SHP77 (cell line): ENCODE measurements around the gene MAPK1IP1L.
A peak's percentile ranks its signal among the peaks of the same experiment; 100 is the strongest.

Experiments used
- DNase-seq, 2 experiments: peaks; one replicate each; lab custom pipeline; 2025; lab: John Stamatoyannopoulos, UW

The MAPK1IP1L gene

GRCh38 chr14:55097881-55098560 lies 46.6 kb downstream of the MAPK1IP1L start:
- no peak for DNase-seq

DNA sequence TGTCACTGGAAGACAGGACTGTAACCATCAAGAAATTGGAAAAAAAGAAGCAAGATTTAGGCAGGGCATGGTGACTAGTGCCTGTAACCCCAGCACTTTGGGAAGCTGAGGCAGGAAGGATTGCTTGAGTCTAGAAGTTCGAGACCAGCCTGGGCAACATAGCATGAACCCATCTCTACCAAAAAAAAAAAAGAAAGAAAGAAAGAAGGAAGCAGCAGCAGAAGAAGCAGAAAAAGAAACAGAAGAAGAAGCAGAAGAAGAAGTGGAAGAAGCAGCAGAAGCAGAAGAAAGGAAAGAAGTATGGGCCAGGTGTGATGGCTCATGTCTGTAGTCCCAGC lies 47.1 kb downstream of the MAPK1IP1L start:
- no peak for DNase-seq

DNA sequence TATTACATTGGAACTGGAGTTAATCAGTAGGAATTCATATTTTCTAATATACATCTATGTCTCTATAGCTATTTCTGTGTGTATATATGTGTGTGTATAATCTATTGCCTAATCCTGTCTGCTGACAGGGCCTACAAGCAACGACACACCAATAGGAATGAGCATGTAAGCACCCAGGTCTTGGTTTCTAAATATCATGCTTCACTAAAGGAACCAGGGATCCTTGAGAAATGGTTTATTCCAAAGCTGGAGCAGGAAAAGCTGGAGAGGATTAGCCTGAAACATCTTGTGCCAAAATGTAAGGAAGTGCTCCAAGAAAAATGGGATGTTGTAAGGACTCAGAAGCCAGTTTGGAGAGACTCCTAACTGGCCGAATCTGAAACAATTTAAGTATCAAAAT lies 48.3 kb downstream of the MAPK1IP1L start:
- no peak for DNase-seq

GRCh38 chr14:55101698-55102097 lies 50.3 kb downstream of the MAPK1IP1L start:
- DNase-seq = no peak

DNA sequence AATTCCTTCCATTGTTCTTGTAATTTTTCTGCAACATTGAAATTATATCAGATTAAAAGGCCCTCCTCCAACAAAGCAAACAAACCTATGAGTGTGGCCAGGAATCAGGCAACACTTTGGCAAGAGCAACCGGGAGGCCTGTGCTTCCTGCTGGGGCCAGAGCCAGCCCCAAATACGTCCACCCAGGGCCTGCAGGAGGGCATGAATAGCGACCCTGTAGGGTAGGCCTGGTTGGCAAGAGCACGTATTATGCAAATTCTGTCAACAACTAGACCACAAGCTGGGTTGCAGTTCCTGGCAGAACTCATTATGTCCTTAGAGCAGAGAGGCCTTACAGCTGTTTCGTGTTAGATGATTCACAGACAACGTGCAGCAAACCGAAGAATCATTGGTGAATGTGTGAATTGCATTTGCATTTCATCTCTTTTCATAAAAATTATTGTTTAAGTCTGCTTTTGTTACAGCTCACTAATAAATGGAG lies 50.7 kb downstream of the MAPK1IP1L start:
- DNase-seq = peak; percentile 38 to 69

DNA sequence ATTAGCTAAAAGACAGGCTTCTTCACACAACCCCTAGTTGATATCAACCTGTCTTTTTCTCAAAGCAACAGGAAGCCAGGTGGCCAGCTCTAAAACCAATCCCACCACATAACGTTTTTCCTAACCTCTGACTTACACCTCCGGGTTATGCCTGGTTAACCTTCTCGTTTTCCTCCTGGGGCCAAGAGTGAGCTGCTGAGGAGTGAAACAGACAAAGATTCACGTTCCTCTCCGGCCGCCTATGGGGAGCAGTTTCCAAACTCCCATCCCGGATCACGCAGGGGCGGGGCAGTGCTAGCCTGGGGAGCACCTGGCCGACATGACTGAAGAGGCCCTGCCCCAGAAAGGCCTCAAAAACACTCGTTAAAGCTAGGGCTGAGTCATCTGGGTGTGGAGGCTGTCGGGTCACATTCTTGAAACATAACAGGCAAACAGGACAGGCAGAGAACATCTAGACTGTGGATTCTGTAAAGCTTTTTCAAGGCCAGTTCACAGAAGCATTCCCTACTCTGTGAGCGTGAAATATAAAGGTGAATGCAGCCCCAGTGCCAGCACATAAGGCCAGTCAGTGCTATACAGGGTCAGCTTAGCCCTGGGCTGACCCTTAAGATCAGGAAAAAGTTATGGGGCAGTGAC lies 51.7 kb downstream of the MAPK1IP1L start:
- peak; percentile 70 to 80 for DNase-seq

GRCh38 chr14:55103971-55104954 lies 52.8 kb downstream of the MAPK1IP1L start:
- no peak for DNase-seq

- DNase-seq = no peak
Observed at GRCh38 chr14:55105991-55106390, 54.5 kb downstream of the MAPK1IP1L start.

DNA sequence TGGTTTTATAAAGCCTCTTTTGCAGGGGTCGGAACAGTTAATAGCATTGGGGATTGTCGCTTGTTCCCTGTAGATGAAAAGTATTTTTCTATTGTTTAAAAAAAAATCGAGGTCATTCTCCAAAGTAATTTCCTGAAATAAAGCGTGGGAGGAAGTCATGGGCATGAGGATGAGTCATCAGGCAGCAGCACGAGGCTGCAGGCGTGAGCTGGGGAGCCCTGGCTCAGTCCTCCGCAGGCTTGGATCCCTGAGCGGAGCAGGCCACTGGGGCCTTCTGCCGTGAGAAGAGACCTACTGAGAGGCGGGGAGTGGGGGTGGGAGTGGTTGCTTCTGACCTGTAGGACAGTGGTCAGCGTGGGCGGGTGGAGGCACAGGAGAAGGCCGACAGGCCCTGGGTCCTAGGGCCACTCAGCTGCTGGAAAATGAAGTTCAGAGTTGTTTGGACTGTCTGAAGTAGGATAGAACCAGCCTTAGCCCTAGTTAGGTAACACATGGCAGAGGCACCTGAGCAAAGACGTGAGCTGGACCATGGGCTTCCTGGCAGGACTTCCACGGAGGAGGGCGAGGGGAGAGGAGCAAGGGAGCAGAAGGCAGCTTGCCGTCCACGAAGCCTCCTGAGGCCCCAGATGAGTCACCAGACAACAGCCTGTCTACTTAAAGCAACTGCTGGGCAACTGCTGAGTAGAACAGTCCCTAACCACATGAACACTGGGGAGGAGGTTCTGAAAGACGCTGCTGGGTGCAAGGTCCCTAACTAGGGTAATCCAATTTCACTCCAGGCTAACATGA lies 56.5 kb downstream of the MAPK1IP1L start:
- DNase-seq = peak; percentile 34 to 66

- no peak for DNase-seq
Observed at GRCh38 chr14:55109836-55110235, 58.4 kb downstream of the MAPK1IP1L start.

DNA sequence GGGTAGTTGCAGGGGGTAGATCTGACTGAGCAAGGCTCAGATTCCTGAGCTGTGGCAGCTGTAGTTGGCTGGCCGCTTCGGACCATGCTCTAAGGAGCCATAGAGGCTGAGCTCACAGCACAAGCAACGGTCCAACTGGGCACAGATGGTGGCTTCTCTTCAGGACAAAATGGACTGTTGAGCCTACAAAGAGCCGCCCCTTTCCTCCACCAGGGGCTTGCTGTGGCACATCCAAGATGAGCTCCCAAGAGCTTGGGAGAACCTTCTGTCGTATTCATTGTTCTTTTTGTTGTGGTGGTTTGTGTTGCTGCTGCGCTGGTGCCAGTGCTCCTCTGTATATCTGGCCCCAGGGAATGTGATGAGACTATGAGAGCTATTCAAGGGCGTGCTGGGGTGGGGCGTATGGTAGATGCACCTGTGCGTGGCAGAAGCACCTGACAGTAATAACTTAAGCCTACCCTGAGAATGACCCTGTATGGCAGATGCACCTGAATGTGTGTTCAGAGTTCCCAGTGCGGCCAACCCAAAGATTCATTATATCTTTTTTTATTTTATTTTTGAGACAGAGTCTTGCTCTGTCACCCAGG lies 59.8 kb downstream of the MAPK1IP1L start:
- no peak for DNase-seq

GRCh38 chr14:55114720-55115119 lies 63.3 kb downstream of the MAPK1IP1L start:
- DNase-seq = no peak

DNA sequence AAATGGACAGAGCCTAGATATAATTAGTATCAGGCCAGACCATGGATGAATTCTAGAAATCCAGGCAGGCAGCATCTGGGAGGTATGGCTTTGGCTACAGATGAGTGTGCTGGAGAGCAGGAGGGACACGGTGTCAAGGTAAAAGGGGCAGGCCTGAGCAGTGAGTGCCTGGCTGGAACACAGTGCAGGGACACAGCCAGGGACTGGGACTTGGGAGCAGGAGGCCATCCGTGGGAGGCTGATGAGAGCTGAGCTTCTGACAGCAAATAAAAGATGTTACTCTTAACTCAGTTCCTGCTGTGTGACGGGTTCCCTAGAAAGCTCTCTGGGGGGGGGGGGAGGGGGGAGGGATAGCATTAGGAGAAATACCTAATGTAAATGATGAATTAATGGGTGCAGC lies 64.0 kb downstream of the MAPK1IP1L start:
- no peak for DNase-seq

- DNase-seq = no peak
Observed at GRCh38 chr14:55115861-55116245, 64.4 kb downstream of the MAPK1IP1L start.

GRCh38 chr14:55116246-55117030 lies 65.0 kb downstream of the MAPK1IP1L start:
- no peak for DNase-seq

DNA sequence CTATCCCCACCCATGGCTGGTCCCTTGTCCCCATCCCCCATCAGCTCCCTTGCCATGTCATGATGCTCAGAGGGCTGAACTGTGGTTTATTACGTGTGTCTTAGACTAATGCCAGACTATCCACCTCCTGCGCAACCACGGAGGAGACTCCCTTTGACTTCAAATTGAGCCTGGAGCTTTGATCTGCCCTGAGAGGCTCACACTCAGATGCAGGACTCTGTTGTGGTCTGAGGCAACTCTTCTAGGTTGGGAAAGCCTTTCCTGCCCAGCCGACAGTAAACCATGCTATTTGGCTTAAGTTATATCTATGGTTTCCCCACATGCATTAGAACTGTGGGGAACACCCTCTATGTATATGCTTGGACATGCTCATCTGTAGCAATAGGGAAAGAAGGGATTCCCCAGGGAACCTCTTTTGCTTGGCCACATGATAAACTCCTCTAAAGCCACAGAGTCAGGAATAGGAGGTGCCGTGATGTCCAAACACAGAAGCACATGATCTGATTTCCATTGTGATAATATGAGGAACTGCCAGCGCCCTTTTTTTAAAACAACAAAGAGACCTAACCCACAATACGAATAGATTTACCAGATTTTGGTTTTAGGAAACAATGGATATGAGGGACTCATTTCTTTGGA lies 66.5 kb downstream of the MAPK1IP1L start:
- DNase-seq = no peak

GRCh38 chr14:55118761-55119160 lies 67.3 kb downstream of the MAPK1IP1L start:
- no peak for DNase-seq
